ENCODE data around the gene TAF7L. TPM values are rescaled to one million over a fixed set of nuclear protein-coding genes. Genes with fewer than 3 reads are reported as not detected.

Gene TAF7L
- polyA plus RNA-seq, 1 of the 3 experiments (the other 2 are of a cell fraction) = 0.38 TPM

GRCh38 chrX:101257448-101258258 is 33.5 kb downstream of the TAF7L start:
- Histone ChIP-seq H4K20me1 (ENCODE audit: insufficient read depth) (no peaks in the 10 kb centered on the region), H2AFZ (ENCODE audit: low read depth) (no peak overlapping the region), H3K9me3 (no peaks in the 10 kb centered on the region), H3K4me2 (no peak overlapping the region), H3K4me1 (ENCODE audit: control insufficient read depth in 1 of 2, insufficient read depth in 2 of 2, low read depth in 1 of 2, low read length in 1 of 2) (no peaks in the 10 kb centered on the region), H3K9ac (no peak overlapping the region), H3K27me3 (ENCODE audit: insufficient read depth) (no peaks in the 10 kb centered on the region; the same call in 1 of the 2 replicates), H3K27ac (ENCODE audit: low read depth in 2 of 2, low read length in 1 of 2) (no peak overlapping the region), H3F3A (replicated peaks; ENCODE audit: insufficient read depth) (no peaks in the 10 kb centered on the region), H3K9me2 (no peaks in the 10 kb centered on the region), H3K4me3 (ENCODE audit: low read depth in 2 of 2, low read length in 1 of 2) (no peak overlapping the region), H3K79me2 (ENCODE audit: insufficient read depth) (no peaks in the 10 kb centered on the region), H3K36me3 (replicated peaks in 1 of 2; ENCODE audit: control insufficient read depth in 1 of 2, insufficient read depth in 2 of 2, low read length in 1 of 2) (no peaks in the 10 kb centered on the region)
- ChIA-PET POLR2A (no interaction called here), CTCF (no interaction called here)
- DNase-seq = no peak
- WGBS (ENCODE audit: low lambda C conversion rate) = 47% methylated on average over 4 of the region's 4 CpGs
- TF ChIP-seq TCF12 (IDR thresholded peaks at IDR 0.05) = no peak
- TF ChIP-seq NRF1 (IDR thresholded peaks at IDR 0.05; ENCODE audit: low read depth, low read length) = no peak
- no peak for TF ChIP-seq FOSL2 (IDR thresholded peaks at IDR 0.05; ENCODE audit: borderline replicate concordance, low read depth)
- no peak for TF ChIP-seq ZBTB33 (IDR thresholded peaks at IDR 0.05; ENCODE audit: borderline replicate concordance, low read depth)
- TF ChIP-seq REST (IDR thresholded peaks at IDR 0.05; ENCODE audit: low read depth, low read length) = no peak
- no peak for TF ChIP-seq RFX5 (IDR thresholded peaks at IDR 0.05; ENCODE audit: low read length)
- TF ChIP-seq EP300 (IDR thresholded peaks at IDR 0.05; ENCODE audit: borderline replicate concordance in 1 of 2, low read depth in 1 of 2, low read length in 1 of 2) = no peak
- TF ChIP-seq POLR2AphosphoS5 (IDR thresholded peaks at IDR 0.05; ENCODE audit: low read depth, low read length) = no peak

GRCh38 chrX:101252634-101253033 is 38.5 kb downstream of the TAF7L start:
- CTCF ChIA-PET = no interaction called here
- 22% methylated on average over 2 of the region's 2 CpGs for WGBS (ENCODE audit: low lambda C conversion rate)
- no peak for DNase-seq

More at GRCh38 chrX:101252634-101253033, 38.5 kb downstream of the TAF7L start:
- no peaks in the 10 kb centered on the region for H3K4me1 ChIP-seq (ENCODE audit: control insufficient read depth in 1 of 2, insufficient read depth in 2 of 2, low read depth in 1 of 2, low read length in 1 of 2)
- no peaks in the 10 kb centered on the region for H3K79me2 ChIP-seq (ENCODE audit: insufficient read depth)
- POLR2A ChIA-PET = no interaction called here
- H3K9me2 ChIP-seq = no peaks in the 10 kb centered on the region
- TF ChIP-seq NFIC (IDR thresholded peaks at IDR 0.05; ENCODE audit: borderline replicate concordance) = no peak
- no peak for TF ChIP-seq SIN3A (IDR thresholded peaks at IDR 0.05; ENCODE audit: borderline replicate concordance, low read depth, low read length)
- no peak for TF ChIP-seq MAX (IDR thresholded peaks at IDR 0.05; ENCODE audit: low read depth)
- TF ChIP-seq MEF2A (IDR thresholded peaks at IDR 0.05; ENCODE audit: borderline replicate concordance, low read depth) = no peak
- no peak for TF ChIP-seq POLR2AphosphoS5 (IDR thresholded peaks at IDR 0.05; ENCODE audit: low read depth, low read length)
- no peak for TF ChIP-seq NRF1 (IDR thresholded peaks at IDR 0.05; ENCODE audit: low read depth, low read length)
- no peak for TF ChIP-seq RCOR1 (IDR thresholded peaks at IDR 0.05; ENCODE audit: low read length)
- TF ChIP-seq EZH2phosphoT487 (IDR thresholded peaks at IDR 0.05; ENCODE audit: borderline replicate concordance, low read depth) = no peak
- no peak for TF ChIP-seq SMC3 (IDR thresholded peaks at IDR 0.05; ENCODE audit: low read depth, low read length)
- no peak for TF ChIP-seq GATA2 (CRISPR knock-in tag; IDR thresholded peaks at IDR 0.05)
- TF ChIP-seq USF2 (IDR thresholded peaks at IDR 0.05; ENCODE audit: borderline replicate concordance, low read depth, low read length) = no peak
- no peak for TF ChIP-seq EP300 (IDR thresholded peaks at IDR 0.05; ENCODE audit: borderline replicate concordance in 1 of 2, low read depth in 1 of 2, low read length in 1 of 2)
- no peak for TF ChIP-seq YY1 (IDR thresholded peaks at IDR 0.05; ENCODE audit: low read depth)
- H3K4me3 ChIP-seq (ENCODE audit: low read depth in 2 of 2, low read length in 1 of 2) = no peak overlapping the region
- no peaks in the 10 kb centered on the region for H3K36me3 ChIP-seq (replicated peaks in 1 of 2; ENCODE audit: control insufficient read depth in 1 of 2, insufficient read depth in 2 of 2, low read length in 1 of 2)
- no peak overlapping the region for H3K9ac ChIP-seq
- no peaks in the 10 kb centered on the region for H3K9me3 ChIP-seq
- no peak overlapping the region for H3K27ac ChIP-seq (ENCODE audit: low read depth in 2 of 2, low read length in 1 of 2)
- no peak overlapping the region for H3K4me2 ChIP-seq
- H4K20me1 ChIP-seq (ENCODE audit: insufficient read depth) = no peaks in the 10 kb centered on the region
- no peaks in the 10 kb centered on the region for H3F3A ChIP-seq (replicated peaks; ENCODE audit: insufficient read depth)
- H2AFZ ChIP-seq (ENCODE audit: low read depth) = no peak overlapping the region
- no peaks in the 10 kb centered on the region; the same call in 1 of the 2 replicates for H3K27me3 ChIP-seq (ENCODE audit: insufficient read depth)
